ENCODE measurements around the gene TTC22. TPM values are rescaled to one million over a fixed set of nuclear protein-coding genes. Genes with fewer than 3 reads are reported as not detected.

TTC22 gene
- total RNA-seq, 1 donor from 2014 or later: not detected

- H3K9me3 Mint-ChIP-seq (ENCODE audit: unreplicated experiment): no peaks in the 10 kb centered on the region
- DNase-seq (ENCODE audit: extremely low spot score, unreplicated experiment): no peak
These were observed 50.5 kb downstream of the TTC22 start for GRCh38 chr1:54750596-54750995.

DNA sequence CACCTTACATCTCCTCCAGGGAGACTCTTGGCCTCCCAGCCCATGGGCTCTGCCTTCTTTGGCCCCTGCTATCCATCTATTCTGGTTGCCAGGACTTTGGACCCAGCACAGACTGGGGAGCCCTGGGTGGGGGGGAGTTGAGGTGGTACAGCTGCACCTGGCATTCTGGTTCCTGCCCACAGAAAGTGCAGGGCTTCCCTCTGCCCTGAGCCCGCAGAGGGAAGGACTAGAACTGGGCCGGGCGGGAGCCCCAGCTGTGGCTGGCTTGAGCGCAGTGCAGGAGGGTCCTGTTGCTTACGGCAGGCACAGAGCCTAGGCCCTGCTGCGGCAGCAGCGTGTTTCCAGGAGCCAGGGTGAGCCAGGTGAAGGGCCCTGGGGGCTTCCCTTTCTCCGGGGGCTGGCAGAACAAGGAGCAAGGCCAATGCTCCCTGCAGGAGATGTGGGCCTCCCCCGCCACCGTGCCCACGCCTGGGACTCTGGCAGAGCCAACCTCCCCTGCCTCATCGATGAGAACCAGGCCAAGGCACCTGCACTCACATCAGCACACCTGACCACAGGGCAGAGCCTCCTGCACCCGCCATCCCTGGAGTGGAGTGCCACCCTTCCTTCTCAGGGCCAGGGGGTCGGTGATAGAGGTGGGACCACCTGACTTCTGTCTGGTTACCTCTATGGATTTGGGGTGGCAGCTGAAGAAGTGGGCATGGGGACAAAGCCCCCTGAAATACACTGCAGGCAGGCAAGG, 52.9 kb downstream of the TTC22 start:
- Mint-ChIP-seq H3K9me3 (ENCODE audit: unreplicated experiment) (no peaks in the 10 kb centered on the region), H3K27ac (ENCODE audit: unreplicated experiment) (no peak overlapping the region), H3K4me1 (ENCODE audit: unreplicated experiment) (no peaks in the 10 kb centered on the region), H3K4me3 (ENCODE audit: unreplicated experiment) (no peak overlapping the region), H3K36me3 (ENCODE audit: unreplicated experiment) (no peaks in the 10 kb centered on the region), H3K27me3 (ENCODE audit: unreplicated experiment) (peaks cover 3% of the 10 kb centered on the region)
- TF ChIP-seq, protein P1, sequence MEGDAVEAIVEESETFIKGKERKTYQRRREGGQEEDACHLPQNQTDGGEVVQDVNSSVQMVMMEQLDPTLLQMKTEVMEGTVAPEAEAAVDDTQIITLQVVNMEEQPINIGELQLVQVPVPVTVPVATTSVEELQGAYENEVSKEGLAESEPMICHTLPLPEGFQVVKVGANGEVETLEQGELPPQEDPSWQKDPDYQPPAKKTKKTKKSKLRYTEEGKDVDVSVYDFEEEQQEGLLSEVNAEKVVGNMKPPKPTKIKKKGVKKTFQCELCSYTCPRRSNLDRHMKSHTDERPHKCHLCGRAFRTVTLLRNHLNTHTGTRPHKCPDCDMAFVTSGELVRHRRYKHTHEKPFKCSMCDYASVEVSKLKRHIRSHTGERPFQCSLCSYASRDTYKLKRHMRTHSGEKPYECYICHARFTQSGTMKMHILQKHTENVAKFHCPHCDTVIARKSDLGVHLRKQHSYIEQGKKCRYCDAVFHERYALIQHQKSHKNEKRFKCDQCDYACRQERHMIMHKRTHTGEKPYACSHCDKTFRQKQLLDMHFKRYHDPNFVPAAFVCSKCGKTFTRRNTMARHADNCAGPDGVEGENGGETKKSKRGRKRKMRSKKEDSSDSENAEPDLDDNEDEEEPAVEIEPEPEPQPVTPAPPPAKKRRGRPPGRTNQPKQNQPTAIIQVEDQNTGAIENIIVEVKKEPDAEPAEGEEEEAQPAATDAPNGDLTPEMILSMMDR (IDR thresholded peaks at IDR 0.05): no peak
- DNase-seq (ENCODE audit: extremely low spot score, unreplicated experiment): no peak

More at GRCh38 chr1:54750596-54750995, 50.5 kb downstream of the TTC22 start:
- no peak overlapping the region for H3K27ac Mint-ChIP-seq (ENCODE audit: unreplicated experiment)
- H3K4me1 Mint-ChIP-seq (ENCODE audit: unreplicated experiment): no peaks in the 10 kb centered on the region
- no peak overlapping the region for H3K4me3 Mint-ChIP-seq (ENCODE audit: unreplicated experiment)
- no peaks in the 10 kb centered on the region for H3K36me3 Mint-ChIP-seq (ENCODE audit: unreplicated experiment)
- TF ChIP-seq, protein P1 (IDR thresholded peaks at IDR 0.05): no peak
- H3K27me3 Mint-ChIP-seq (ENCODE audit: unreplicated experiment): peaks cover 3% of the 10 kb centered on the region

GRCh38 chr1:54745864-54746263, 55.3 kb downstream of the TTC22 start:
- H3K36me3 Mint-ChIP-seq (ENCODE audit: unreplicated experiment): peaks cover 10% of the 10 kb centered on the region
- H3K27ac Mint-ChIP-seq (ENCODE audit: unreplicated experiment): no peak overlapping the region
- no peak for DNase-seq (ENCODE audit: extremely low spot score, unreplicated experiment)

DNA sequence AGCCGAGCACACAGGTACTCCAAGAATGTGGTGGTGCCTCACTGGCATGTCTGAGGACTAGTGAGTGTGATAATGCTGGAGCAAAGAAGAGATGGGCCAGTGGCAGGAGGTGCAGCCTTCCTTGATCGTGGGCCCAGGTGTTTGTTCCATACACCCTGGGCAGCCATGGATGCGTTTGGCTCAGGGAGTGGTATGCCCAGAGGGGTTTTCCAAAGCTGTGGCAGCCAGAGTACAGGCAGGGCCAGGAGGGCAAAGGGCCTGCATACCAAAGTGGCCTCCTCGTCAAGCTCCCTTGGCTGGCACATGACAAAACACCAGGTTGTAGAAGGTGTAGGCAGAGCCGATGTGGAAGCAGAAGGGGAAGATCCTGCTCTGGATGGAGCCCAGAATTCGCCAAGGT, 55.8 kb downstream of the TTC22 start:
- peaks cover 3% of the 10 kb centered on the region for H3K27me3 Mint-ChIP-seq (ENCODE audit: unreplicated experiment)
- peaks cover 12% of the 10 kb centered on the region for H3K36me3 Mint-ChIP-seq (ENCODE audit: unreplicated experiment)
- no peak overlapping the region for H3K27ac Mint-ChIP-seq (ENCODE audit: unreplicated experiment)
- no peaks in the 10 kb centered on the region for H3K4me1 Mint-ChIP-seq (ENCODE audit: unreplicated experiment)
- TF ChIP-seq, protein P1 (IDR thresholded peaks at IDR 0.05): no peak
- DNase-seq (ENCODE audit: extremely low spot score, unreplicated experiment): no peak
- H3K4me3 Mint-ChIP-seq (ENCODE audit: unreplicated experiment): no peak overlapping the region
- no peaks in the 10 kb centered on the region for H3K9me3 Mint-ChIP-seq (ENCODE audit: unreplicated experiment)

More at GRCh38 chr1:54745864-54746263, 55.3 kb downstream of the TTC22 start:
- no peaks in the 10 kb centered on the region for H3K9me3 Mint-ChIP-seq (ENCODE audit: unreplicated experiment)
- no peaks in the 10 kb centered on the region for H3K4me1 Mint-ChIP-seq (ENCODE audit: unreplicated experiment)
- no peak overlapping the region for H3K4me3 Mint-ChIP-seq (ENCODE audit: unreplicated experiment)
- H3K27me3 Mint-ChIP-seq (ENCODE audit: unreplicated experiment): peaks cover 3% of the 10 kb centered on the region
- TF ChIP-seq, protein P1 (IDR thresholded peaks at IDR 0.05): no peak

DNA sequence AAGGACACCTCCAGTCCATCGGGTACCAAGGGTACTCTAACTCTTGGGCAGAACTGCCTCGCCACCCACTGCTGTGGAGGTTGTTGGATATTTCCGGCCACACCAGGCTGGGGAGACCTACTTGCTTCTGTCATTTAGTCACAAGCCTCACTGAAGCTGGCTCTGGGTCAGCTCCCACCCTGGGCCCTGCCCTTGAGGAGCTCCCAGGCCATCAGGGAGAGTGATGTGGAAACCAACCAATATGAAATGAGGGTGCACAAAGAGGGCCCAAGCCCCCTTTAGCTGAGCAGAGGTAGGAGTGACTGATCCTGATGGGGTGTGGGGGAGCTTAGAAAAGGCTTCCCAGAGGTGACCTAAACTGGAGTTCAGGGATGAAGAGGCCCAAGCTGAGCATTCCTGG, 56.4 kb downstream of the TTC22 start:
- peaks cover 3% of the 10 kb centered on the region for H3K27me3 Mint-ChIP-seq (ENCODE audit: unreplicated experiment)
- TF ChIP-seq, protein P1 (IDR thresholded peaks at IDR 0.05): no peak

More for the DNA sequence above, 56.4 kb downstream of the TTC22 start:
- Mint-ChIP-seq H3K9me3 (ENCODE audit: unreplicated experiment) (no peaks in the 10 kb centered on the region), H3K27ac (ENCODE audit: unreplicated experiment) (no peak overlapping the region), H3K36me3 (ENCODE audit: unreplicated experiment) (peaks cover 17% of the 10 kb centered on the region), H3K4me1 (ENCODE audit: unreplicated experiment) (no peaks in the 10 kb centered on the region), H3K4me3 (ENCODE audit: unreplicated experiment) (no peak overlapping the region)
- DNase-seq (ENCODE audit: extremely low spot score, unreplicated experiment): no peak

All from osteocyte (in vitro differentiated cells).